Vagina (tissue), 2 donors: ENCODE results near the gene ZNF438.

Experiments
- CTCF ChIP-seq, 3 experiments: fragments of 450-650 bp in 2 of 3; fragments of 200-600 bp in 1 of 3; sonication (generic) in 1 of 3; IDR thresholded peaks; one replicate each; pipeline ENCODE4 v1.5.1; 2017 to 2019; ENCODE audit warnings: antibody characterized with exemption in 3 of 3, mild to moderate bottlenecking in 2 of 3, moderate library complexity in 2 of 3
- POLR2A ChIP-seq, 2 donors: fragments of 450-650 bp; IDR thresholded peaks; one replicate each; pipeline ENCODE4 v1.6.1; 2017; ENCODE audit warnings: antibody characterized with exemption in 2 of 2, mild to moderate bottlenecking in 2 of 2, moderate library complexity in 2 of 2
- POLR2AphosphoS5 ChIP-seq, 2 donors: sonication (generic); formaldehyde crosslinking; IDR thresholded peaks; one replicate each; pipeline ENCODE4 v1.9.0; 2017; ENCODE audit warnings: antibody characterized with exemption in 2 of 2, mild to moderate bottlenecking in 2 of 2, low read depth in 1 of 2; ENCODE audit not compliant: insufficient read depth in 1 of 2

GRCh38 chr10:30847642-30848041 is 184.0 kb downstream of the ZNF438 start:
- TF ChIP-seq POLR2A (IDR thresholded peaks at IDR 0.05) (no peak), CTCF (IDR thresholded peaks at IDR 0.05) (no peak), POLR2AphosphoS5 (IDR thresholded peaks at IDR 0.05; ENCODE audit: insufficient read depth in 1 of 2, low read depth in 1 of 2) (no peak)
